ENCODE results near the gene MFSD11. TPM values are rescaled to one million over a fixed set of nuclear protein-coding genes. Genes with fewer than 3 reads are reported as not detected.

Gene MFSD11
- polyA plus RNA-seq, 1 donor from 2014 or later, result 36.1 TPM

DNA sequence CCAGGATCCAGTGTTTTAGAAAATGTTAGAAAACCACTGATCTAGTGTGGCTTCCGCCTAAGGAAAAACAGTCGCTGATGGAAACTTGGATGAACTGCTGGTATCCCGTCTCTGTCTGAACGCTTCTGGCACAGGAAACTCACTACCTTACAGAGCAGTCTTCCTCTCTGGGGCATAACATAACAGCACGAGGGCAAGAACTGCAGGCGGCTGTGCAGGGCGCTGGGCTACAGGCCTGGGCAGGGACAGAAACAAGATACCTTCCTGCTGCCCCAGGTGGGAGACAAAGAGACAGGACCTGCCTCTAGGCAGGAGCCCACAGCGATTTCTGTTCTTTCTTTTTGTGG, 37.7 kb upstream of the MFSD11 start:
- Histone ChIP-seq H3K9me3 (ENCODE audit: low read length) (no peaks in the 10 kb centered on the region), H2AFZ (ENCODE audit: low read depth, low read length) (no peak overlapping the region), H3F3A (ENCODE audit: insufficient read depth, low read length, poor library complexity, severe bottlenecking) (no peaks in the 10 kb centered on the region), H3K27ac (ENCODE audit: low read length) (no peak overlapping the region), H3K9me2 (ENCODE audit: insufficient read depth, low read length) (no peaks in the 10 kb centered on the region), H3K9ac (ENCODE audit: low read length) (no peak overlapping the region), H3K4me3 (ENCODE audit: low read length) (no peak overlapping the region), H3K36me3 (ENCODE audit: insufficient read depth, low read length) (no peaks in the 10 kb centered on the region), H4K20me1 (ENCODE audit: insufficient read depth) (no peaks in the 10 kb centered on the region), H3K79me2 (replicated peaks; ENCODE audit: insufficient read depth, low read length) (peaks cover 31% of the 10 kb centered on the region), H3K27me3 (ENCODE audit: insufficient read depth, low read depth, low read length) (no peaks in the 10 kb centered on the region), H3K4me2 (ENCODE audit: low read length) (no peak overlapping the region)
- TF ChIP-seq EP300 (conservative IDR thresholded peaks at IDR 0.05; ENCODE audit: poor library complexity, severe bottlenecking) (no peak), RAD21 (conservative IDR thresholded peaks at IDR 0.05) (no peak), SMC3 (conservative IDR thresholded peaks at IDR 0.05; ENCODE audit: poor library complexity) (no peak), TAF1 (IDR thresholded peaks at IDR 0.05; ENCODE audit: low read depth) (no peak)
- TF ChIP-seq, protein P1, sequence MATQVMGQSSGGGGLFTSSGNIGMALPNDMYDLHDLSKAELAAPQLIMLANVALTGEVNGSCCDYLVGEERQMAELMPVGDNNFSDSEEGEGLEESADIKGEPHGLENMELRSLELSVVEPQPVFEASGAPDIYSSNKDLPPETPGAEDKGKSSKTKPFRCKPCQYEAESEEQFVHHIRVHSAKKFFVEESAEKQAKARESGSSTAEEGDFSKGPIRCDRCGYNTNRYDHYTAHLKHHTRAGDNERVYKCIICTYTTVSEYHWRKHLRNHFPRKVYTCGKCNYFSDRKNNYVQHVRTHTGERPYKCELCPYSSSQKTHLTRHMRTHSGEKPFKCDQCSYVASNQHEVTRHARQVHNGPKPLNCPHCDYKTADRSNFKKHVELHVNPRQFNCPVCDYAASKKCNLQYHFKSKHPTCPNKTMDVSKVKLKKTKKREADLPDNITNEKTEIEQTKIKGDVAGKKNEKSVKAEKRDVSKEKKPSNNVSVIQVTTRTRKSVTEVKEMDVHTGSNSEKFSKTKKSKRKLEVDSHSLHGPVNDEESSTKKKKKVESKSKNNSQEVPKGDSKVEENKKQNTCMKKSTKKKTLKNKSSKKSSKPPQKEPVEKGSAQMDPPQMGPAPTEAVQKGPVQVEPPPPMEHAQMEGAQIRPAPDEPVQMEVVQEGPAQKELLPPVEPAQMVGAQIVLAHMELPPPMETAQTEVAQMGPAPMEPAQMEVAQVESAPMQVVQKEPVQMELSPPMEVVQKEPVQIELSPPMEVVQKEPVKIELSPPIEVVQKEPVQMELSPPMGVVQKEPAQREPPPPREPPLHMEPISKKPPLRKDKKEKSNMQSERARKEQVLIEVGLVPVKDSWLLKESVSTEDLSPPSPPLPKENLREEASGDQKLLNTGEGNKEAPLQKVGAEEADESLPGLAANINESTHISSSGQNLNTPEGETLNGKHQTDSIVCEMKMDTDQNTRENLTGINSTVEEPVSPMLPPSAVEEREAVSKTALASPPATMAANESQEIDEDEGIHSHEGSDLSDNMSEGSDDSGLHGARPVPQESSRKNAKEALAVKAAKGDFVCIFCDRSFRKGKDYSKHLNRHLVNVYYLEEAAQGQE (IDR thresholded peaks at IDR 0.05; ENCODE audit: borderline replicate concordance), result no peak

DNA sequence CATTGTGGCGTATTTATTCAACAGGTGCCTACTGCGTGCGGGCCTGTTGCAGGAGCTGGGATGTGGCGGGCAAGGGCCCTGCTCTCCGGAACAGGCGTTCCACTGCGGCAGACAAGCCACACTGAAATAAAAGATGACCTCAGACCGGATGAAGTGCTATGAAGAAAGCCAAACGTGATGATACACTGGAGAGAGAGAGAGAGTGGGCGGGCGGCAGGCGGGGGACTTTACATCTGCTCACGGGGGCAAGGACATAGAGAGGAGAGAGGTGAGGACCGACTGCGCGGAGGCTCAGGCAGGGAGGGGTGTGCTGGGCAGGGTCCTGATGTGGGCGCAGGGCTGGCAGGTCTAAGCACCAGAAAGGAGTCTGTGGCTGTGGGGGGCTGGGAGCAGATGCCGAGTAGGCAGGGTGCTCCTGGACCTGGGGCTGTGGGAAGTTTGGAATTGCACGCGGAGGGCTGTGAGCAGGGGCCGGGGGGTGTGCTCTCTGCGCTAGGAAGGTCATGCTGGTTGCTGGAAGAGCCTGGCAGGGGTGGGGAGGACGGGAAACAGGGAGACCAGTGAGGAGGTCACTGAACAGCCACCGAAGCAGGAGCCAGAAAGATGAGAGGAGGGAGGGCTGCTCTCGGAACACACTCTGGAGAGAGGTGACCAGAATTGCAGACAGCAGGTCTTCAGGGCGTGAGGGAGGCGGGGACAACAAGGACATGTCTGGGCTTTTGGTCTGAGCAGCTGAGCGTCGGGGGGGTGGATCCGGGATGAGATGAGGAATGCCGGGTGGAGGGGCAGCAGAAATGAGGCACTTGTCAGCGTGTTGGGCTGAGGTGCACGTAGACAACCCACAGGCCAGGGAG, 37.1 kb upstream of the MFSD11 start:
- Histone ChIP-seq H3K4me3 (ENCODE audit: low read length) (no peak overlapping the region), H3K27ac (ENCODE audit: low read length) (no peak overlapping the region), H3K4me2 (ENCODE audit: low read length) (no peak overlapping the region)

More for the DNA sequence above, 37.1 kb upstream of the MFSD11 start:
- H3K36me3 ChIP-seq (ENCODE audit: insufficient read depth, low read length), result no peaks in the 10 kb centered on the region
- H3K9me3 ChIP-seq (ENCODE audit: low read length), result no peaks in the 10 kb centered on the region
- no peak overlapping the region for H2AFZ ChIP-seq (ENCODE audit: low read depth, low read length)
- H4K20me1 ChIP-seq (ENCODE audit: insufficient read depth), result no peaks in the 10 kb centered on the region
- H3K9ac ChIP-seq (ENCODE audit: low read length), result peak overlapping the region; percentile 18
- no peaks in the 10 kb centered on the region for H3K27me3 ChIP-seq (ENCODE audit: insufficient read depth, low read depth, low read length)
- H3F3A ChIP-seq (ENCODE audit: insufficient read depth, low read length, poor library complexity, severe bottlenecking), result no peaks in the 10 kb centered on the region
- H3K79me2 ChIP-seq (replicated peaks; ENCODE audit: insufficient read depth, low read length), result peaks cover 37% of the 10 kb centered on the region
- TF ChIP-seq MXI1 (conservative IDR thresholded peaks at IDR 0.05; ENCODE audit: poor library complexity, severe bottlenecking) (no peak), TAF1 (IDR thresholded peaks at IDR 0.05; ENCODE audit: low read depth) (no peak)
- TF ChIP-seq, protein P2, sequence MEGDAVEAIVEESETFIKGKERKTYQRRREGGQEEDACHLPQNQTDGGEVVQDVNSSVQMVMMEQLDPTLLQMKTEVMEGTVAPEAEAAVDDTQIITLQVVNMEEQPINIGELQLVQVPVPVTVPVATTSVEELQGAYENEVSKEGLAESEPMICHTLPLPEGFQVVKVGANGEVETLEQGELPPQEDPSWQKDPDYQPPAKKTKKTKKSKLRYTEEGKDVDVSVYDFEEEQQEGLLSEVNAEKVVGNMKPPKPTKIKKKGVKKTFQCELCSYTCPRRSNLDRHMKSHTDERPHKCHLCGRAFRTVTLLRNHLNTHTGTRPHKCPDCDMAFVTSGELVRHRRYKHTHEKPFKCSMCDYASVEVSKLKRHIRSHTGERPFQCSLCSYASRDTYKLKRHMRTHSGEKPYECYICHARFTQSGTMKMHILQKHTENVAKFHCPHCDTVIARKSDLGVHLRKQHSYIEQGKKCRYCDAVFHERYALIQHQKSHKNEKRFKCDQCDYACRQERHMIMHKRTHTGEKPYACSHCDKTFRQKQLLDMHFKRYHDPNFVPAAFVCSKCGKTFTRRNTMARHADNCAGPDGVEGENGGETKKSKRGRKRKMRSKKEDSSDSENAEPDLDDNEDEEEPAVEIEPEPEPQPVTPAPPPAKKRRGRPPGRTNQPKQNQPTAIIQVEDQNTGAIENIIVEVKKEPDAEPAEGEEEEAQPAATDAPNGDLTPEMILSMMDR (IDR thresholded peaks at IDR 0.05; ENCODE audit: poor library complexity, severe bottlenecking), result no peak
- H3K9me2 ChIP-seq (ENCODE audit: insufficient read depth, low read length), result no peaks in the 10 kb centered on the region

All from neural cell (in vitro differentiated cells).